Nephron progenitor cell (in vitro differentiated cells): ENCODE data around the gene RNF207.

Experiments
- DNase-seq: peaks from one replicate; pipeline ENCODE4 v3.0.0; 2021
- H3K27ac Mint-ChIP-seq: 2 replicates; pipeline ENCODE4 v1.8.0; 2021; ENCODE audit warnings: mild to moderate bottlenecking, moderate library complexity, mixed read lengths
- H3K27me3 Mint-ChIP-seq: 2 replicates; pipeline ENCODE4 v1.8.0; 2021; ENCODE audit warnings: mild to moderate bottlenecking, low read depth, mixed read lengths; ENCODE audit not compliant: poor library complexity
- H3K36me3 Mint-ChIP-seq: 2 replicates; pipeline ENCODE4 v1.8.0; 2021; ENCODE audit warnings: low read depth, mixed read lengths
- H3K4me1 Mint-ChIP-seq: 2 replicates; pipeline ENCODE4 v1.8.0; 2021; ENCODE audit warnings: mixed read lengths
- H3K4me3 Mint-ChIP-seq: 2 replicates; pipeline ENCODE4 v1.8.0; 2021; ENCODE audit warnings: mild to moderate bottlenecking, moderate library complexity, mixed read lengths
- H3K9me3 Mint-ChIP-seq: 2 replicates; pipeline ENCODE4 v1.8.0; 2021; ENCODE audit warnings: mild to moderate bottlenecking, moderate library complexity, mixed read lengths
- TF ChIP-seq, protein P1 (sequence below): fragments of 200-600 bp; sonication (generic); IDR thresholded peaks from 2 replicates; pipeline ENCODE4 v1.5.0; 2021; ENCODE audit warnings: antibody characterized with exemption

RNF207 gene

DNA sequence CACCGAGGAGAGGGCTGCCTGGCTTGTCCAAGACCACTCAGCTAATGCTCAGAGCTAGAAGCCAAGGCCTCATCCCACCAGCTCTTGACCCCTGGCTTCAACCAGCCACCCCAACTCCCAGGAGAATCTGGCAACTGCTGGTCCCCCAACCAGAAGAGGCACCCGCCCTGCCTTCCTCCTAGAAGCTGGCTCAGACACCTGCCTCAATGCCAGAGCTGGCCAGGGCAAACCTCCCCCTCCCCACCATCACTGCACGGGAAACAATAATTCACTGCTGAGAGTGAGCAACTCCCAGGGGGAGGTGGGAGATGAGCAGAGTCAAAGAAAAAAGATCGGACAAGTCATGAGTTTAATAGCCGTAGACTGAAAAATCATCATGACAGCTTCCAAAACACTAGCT lies 29.1 kb upstream of the RNF207 start:
- DNase-seq: no peak
- peaks cover 23% of the 10 kb centered on the region for H3K27me3 Mint-ChIP-seq
- H3K36me3 Mint-ChIP-seq: no peaks in the 10 kb centered on the region
- TF ChIP-seq, protein P1, sequence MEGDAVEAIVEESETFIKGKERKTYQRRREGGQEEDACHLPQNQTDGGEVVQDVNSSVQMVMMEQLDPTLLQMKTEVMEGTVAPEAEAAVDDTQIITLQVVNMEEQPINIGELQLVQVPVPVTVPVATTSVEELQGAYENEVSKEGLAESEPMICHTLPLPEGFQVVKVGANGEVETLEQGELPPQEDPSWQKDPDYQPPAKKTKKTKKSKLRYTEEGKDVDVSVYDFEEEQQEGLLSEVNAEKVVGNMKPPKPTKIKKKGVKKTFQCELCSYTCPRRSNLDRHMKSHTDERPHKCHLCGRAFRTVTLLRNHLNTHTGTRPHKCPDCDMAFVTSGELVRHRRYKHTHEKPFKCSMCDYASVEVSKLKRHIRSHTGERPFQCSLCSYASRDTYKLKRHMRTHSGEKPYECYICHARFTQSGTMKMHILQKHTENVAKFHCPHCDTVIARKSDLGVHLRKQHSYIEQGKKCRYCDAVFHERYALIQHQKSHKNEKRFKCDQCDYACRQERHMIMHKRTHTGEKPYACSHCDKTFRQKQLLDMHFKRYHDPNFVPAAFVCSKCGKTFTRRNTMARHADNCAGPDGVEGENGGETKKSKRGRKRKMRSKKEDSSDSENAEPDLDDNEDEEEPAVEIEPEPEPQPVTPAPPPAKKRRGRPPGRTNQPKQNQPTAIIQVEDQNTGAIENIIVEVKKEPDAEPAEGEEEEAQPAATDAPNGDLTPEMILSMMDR: no peak
- H3K9me3 Mint-ChIP-seq: no peaks in the 10 kb centered on the region
- no peak overlapping the region for H3K4me3 Mint-ChIP-seq
- H3K4me1 Mint-ChIP-seq: peaks cover 24% of the 10 kb centered on the region
- H3K27ac Mint-ChIP-seq: no peak overlapping the region

DNA sequence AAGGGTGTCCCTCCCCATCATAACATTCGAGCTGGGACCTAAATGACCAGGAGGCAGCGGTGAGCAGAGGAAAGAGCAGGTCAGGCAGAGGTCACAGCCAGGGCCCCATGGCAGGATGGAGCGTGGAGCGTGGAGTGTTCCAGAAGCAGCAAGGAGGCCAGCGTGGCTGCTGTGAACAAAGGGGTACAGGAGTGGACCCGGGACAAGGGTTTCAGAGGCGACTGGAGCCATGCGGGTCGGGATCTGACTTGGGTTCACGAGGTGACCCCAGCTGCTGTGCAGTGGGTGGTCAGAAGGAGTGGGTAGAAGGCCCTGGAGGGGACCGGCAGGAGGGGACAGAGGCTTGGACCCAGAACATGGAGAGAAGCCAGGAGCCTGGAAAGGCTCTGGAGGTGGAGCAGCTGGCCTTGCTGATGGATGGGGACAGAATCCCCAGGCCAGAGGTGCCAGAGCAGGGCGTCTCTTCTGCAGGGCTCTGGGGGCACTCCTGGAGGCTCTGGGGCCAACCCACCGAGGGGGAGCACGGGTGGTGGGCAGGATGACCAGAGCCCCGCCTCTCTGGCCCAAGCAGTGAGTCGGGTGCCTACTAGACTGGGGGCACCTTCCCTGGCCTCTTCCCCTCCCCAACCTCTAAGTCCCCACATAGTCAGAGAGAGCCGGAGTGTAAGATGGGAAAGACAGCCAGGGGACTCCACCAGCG lies 28.1 kb upstream of the RNF207 start:
- H3K27ac Mint-ChIP-seq: no peak overlapping the region
- H3K27me3 Mint-ChIP-seq: peaks cover 28% of the 10 kb centered on the region
- peak overlapping the region; percentile 32 for H3K4me3 Mint-ChIP-seq
- H3K36me3 Mint-ChIP-seq: peaks cover under 1% of the 10 kb centered on the region
- no peak for DNase-seq
- H3K9me3 Mint-ChIP-seq: peaks cover 1% of the 10 kb centered on the region
- TF ChIP-seq, protein P1: no peak
- peaks cover 25% of the 10 kb centered on the region for H3K4me1 Mint-ChIP-seq

DNA sequence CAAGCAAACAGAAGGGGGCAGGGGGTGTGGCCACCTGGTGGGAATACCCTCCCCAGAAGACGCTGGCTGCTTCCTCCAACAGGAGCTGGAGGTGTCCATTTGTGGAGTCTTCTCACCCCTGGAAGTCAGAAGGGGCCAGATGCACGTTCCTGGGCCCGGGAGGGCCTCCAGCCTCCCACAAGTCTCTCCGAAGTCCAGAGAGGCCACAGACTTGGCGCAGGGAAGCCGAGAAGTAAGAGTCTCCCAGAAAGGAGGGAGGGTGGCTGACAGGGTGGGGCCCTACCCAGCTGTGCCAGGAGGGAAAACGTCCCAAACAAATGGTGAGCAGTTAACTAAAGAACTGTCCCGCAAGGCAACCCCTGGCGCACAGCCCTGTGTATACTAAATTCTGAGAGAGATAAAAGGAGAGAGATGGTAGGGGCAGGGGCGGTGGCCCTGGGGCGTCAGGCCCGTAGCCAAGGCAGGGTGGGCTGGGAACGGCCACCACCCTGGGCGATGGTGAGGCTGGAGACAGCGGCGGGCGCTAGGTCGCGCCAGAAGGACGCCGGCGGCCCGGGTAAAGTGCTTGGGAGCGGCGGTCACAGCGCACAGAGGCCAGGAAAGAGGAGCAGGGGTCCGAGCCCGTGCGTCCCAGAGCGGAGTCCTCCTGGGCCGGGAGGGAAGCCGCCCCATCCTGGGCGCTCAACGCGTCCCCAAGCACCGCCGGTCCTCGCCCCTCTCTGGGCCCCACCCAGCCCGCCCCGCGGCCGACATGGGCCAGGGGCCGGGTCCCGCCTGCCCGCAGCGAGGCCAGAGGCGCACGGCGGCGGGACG lies 27.0 kb upstream of the RNF207 start:
- Mint-ChIP-seq H3K36me3 (peaks cover 3% of the 10 kb centered on the region), H3K9me3 (peaks cover 3% of the 10 kb centered on the region), H3K27ac (no peak overlapping the region), H3K4me1 (peaks cover 25% of the 10 kb centered on the region), H3K27me3 (peaks cover 39% of the 10 kb centered on the region), H3K4me3 (peak overlapping the region; percentile 69)
- TF ChIP-seq, protein P1: no peak
- DNase-seq: peak; percentile 42

DNA sequence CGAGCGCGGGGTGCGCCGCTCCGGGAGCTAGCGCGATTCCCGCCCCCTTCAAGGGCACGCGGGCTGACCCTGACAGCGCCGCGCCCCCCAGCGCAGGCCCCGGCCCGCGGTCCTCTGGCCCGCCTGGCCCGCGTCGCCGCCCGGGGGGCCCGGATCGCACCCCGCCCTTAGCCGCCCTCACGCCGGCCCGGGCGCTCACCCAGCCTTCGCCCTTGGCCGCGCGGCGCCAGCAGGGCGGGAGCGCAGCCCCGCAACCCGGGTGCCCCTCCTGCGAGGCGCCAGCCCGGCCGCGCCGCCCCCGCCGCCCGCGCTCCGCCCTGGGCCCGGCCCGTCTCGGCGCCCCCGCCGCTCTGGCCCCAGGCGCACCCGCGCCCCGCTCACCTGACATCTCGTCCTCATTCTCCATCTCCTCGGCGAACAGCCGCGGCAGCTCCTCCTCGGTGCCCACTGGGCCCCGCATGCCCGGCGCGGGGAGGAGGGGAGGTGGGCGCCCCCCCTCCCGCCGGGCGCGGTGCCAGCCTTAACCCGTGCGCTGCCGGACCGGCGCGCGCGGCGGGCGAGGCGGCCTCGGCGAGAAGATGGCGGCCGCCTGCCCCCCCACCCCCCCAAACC lies 26.2 kb upstream of the RNF207 start:
- H3K9me3 Mint-ChIP-seq: peaks cover 3% of the 10 kb centered on the region
- H3K27ac Mint-ChIP-seq: no peak overlapping the region
- H3K36me3 Mint-ChIP-seq: peaks cover 9% of the 10 kb centered on the region
- H3K27me3 Mint-ChIP-seq: peaks cover 45% of the 10 kb centered on the region
- H3K4me3 Mint-ChIP-seq: no peak overlapping the region
- peaks cover 25% of the 10 kb centered on the region for H3K4me1 Mint-ChIP-seq
- TF ChIP-seq, protein P1: no peak
- DNase-seq: no peak

DNA sequence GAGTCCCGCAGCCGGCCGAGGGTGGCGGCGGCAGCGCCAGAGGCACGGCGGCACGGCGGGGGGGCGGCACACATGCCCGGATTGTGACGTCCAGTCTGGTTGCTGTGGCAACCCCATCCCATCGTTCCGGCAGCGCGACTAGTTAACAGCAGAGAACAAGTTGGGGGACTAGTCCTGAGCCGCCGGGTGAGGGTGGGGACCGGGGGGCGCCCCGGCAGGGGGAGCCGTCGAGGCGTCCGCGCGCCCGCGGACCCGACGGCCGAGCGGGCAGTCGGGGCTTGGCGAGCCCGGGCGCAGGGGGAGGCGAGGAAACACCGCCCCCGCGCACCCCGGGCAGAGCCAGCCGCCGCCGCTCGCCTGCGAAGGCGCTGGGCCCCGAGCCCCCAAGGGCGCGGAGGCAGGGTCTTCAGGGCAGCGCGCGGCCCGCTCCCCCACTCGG lies 25.6 kb upstream of the RNF207 start, which contains the start of gene CHD5:
Gene CHD5, minus strand, starts transcription at position 54 of the 439 bp plus-strand sequence. CDS start 298 bp downstream, outside the sequence.
- peak; percentile 56 for DNase-seq
- peaks cover 14% of the 10 kb centered on the region for H3K36me3 Mint-ChIP-seq
- TF ChIP-seq, protein P1: no peak
- H3K4me1 Mint-ChIP-seq: peaks cover 25% of the 10 kb centered on the region
- peaks cover 45% of the 10 kb centered on the region for H3K27me3 Mint-ChIP-seq
- H3K4me3 Mint-ChIP-seq: peak within 1 kb of the TSS; percentile 69
- H3K27ac Mint-ChIP-seq: no peak within 1 kb of the TSS
- H3K9me3 Mint-ChIP-seq: peaks cover 3% of the 10 kb centered on the region
